Stimulated activated naive CD8-positive, alpha-beta T cell treated with anti-CD3 and anti-CD28 coated beads, Interleukin-15, Interleukin-2, amounts not matched to agents 100 U/mL and 50 U/mL, for 24 hours (primary cell): ENCODE results near the gene EIF1AX.
"Not testable (repeated sequence)": the region's sequence is repeated elsewhere in the genome, so short reads cannot be mapped to it uniquely, and the experiment has no call there.

Experiments used
- ATAC-seq: fragments of 150-1000 bp; cut with Tn5 transposase; one replicate; pipeline ENCODE4 v1.10.0; 2021
- DNase-seq: peaks from one replicate; pipeline ENCODE4 v3.0.0; 2021

The EIF1AX gene

GRCh38 chrX:20141281-20142220 lies at the start of gene EIF1AX:
EIF1AX (minus strand) TSS chrX:20141838; CDS start chrX:20141640, 198 bp downstream.
- DNase-seq (peak; percentile 92), ATAC-seq (peak; percentile 99)

- no peak for ATAC-seq
- DNase-seq: no peak
These were observed 47.5 kb upstream of the EIF1AX start for GRCh38 chrX:20189171-20189570.

GRCh38 chrX:20181598-20182329 lies 40.1 kb upstream of the EIF1AX start:
- no peak for DNase-seq
- peak; percentile 43 for ATAC-seq

GRCh38 chrX:20177093-20177492 lies 35.5 kb upstream of the EIF1AX start:
- no peak for DNase-seq
- no peak for ATAC-seq

GRCh38 chrX:20173856-20174255 lies 32.2 kb upstream of the EIF1AX start:
- no peak for DNase-seq
- ATAC-seq: no peak

- DNase-seq (no peak), ATAC-seq (no peak)
These were observed 31.7 kb upstream of the EIF1AX start for GRCh38 chrX:20173313-20173712.

GRCh38 chrX:20171887-20172286 lies 30.2 kb upstream of the EIF1AX start:
- ATAC-seq (no peak), DNase-seq (no peak)

GRCh38 chrX:20162516-20162915 lies 20.9 kb upstream of the EIF1AX start:
- not testable (repeated sequence) for ATAC-seq, DNase-seq

- no peak for ATAC-seq
- no peak for DNase-seq
These were observed 18.3 kb upstream of the EIF1AX start for GRCh38 chrX:20159797-20160385.

- DNase-seq (no peak), ATAC-seq (no peak)
These were observed 10.1 kb upstream of the EIF1AX start for GRCh38 chrX:20151689-20152088.

- DNase-seq (no peak), ATAC-seq (no peak)
These were observed 7.7 kb upstream of the EIF1AX start for GRCh38 chrX:20149326-20149725.

GRCh38 chrX:20147561-20147960 lies 5.9 kb upstream of the EIF1AX start:
- ATAC-seq (no peak), DNase-seq (no peak)

- DNase-seq (no peak), ATAC-seq (no peak)
These were observed 2.9 kb upstream of the EIF1AX start for GRCh38 chrX:20144491-20144890.

- no peak for DNase-seq
- ATAC-seq: no peak
These were observed 1.9 kb upstream of the EIF1AX start for GRCh38 chrX:20143561-20143960.

GRCh38 chrX:20143111-20143510 lies 1.5 kb upstream of the EIF1AX start:
- DNase-seq (no peak), ATAC-seq (no peak)

GRCh38 chrX:20140420-20140819 lies 1.2 kb downstream of the EIF1AX start:
- DNase-seq (no peak), ATAC-seq (no peak)

- ATAC-seq: no peak
- DNase-seq: no peak
These were observed 1.7 kb downstream of the EIF1AX start for GRCh38 chrX:20139966-20140365.

GRCh38 chrX:20135944-20136343 lies 5.7 kb downstream of the EIF1AX start:
- no peak for DNase-seq
- ATAC-seq: no peak

GRCh38 chrX:20132666-20133065 lies 9.0 kb downstream of the EIF1AX start:
- no peak for DNase-seq
- ATAC-seq: no peak

GRCh38 chrX:20130357-20130756 lies 11.3 kb downstream of the EIF1AX start:
- DNase-seq: no peak
- ATAC-seq: no peak

GRCh38 chrX:20129547-20129946 lies 12.1 kb downstream of the EIF1AX start:
- ATAC-seq (no peak), DNase-seq (no peak)

- ATAC-seq: no peak
- DNase-seq: no peak
These were observed 13.0 kb downstream of the EIF1AX start for GRCh38 chrX:20128670-20129069.

GRCh38 chrX:20127440-20127839 lies 14.2 kb downstream of the EIF1AX start:
- ATAC-seq, DNase-seq: not testable (repeated sequence)
